Mononuclear cell (primary cell): Measurements from ENCODE around the gene PFKFB3. TPM values are rescaled to one million over a fixed set of nuclear protein-coding genes. Genes with fewer than 3 reads are reported as not detected.
"Not testable (repeated sequence)": the region's sequence is repeated elsewhere in the genome, so short reads cannot be mapped to it uniquely, and the experiment has no call there.

ENCODE experiments used
- H3K27me3 ChIP-seq: 2 replicates; pipeline ENCODE4 v1.6.0; 2011; ENCODE audit warnings: low read length, control low read depth; ENCODE audit not compliant: insufficient read depth
- H3K4me1 ChIP-seq: 2 replicates; pipeline ENCODE4 v1.5.1; 2011; ENCODE audit warnings: mild to moderate bottlenecking, low read length, control low read depth; ENCODE audit not compliant: insufficient read depth
- H3K4me3 ChIP-seq: 2 replicates; pipeline ENCODE4 v1.5.1; 2011; ENCODE audit warnings: mild to moderate bottlenecking, low read length, moderate library complexity
- H3K9me3 ChIP-seq: 2 replicates; pipeline ENCODE4 v1.5.1; 2011; ENCODE audit warnings: low read depth, mild to moderate bottlenecking, control low read depth, low read length
- total RNA-seq: library from RNA; depleted of rRNA; stranded (reverse); fragments of >200 nt; gene quantifications from one replicate; pipeline ENCODE4 v1.2.3, GENCODE V29; 2012

PFKFB3 gene
- total RNA-seq, 1 donor = 208 TPM

DNA sequence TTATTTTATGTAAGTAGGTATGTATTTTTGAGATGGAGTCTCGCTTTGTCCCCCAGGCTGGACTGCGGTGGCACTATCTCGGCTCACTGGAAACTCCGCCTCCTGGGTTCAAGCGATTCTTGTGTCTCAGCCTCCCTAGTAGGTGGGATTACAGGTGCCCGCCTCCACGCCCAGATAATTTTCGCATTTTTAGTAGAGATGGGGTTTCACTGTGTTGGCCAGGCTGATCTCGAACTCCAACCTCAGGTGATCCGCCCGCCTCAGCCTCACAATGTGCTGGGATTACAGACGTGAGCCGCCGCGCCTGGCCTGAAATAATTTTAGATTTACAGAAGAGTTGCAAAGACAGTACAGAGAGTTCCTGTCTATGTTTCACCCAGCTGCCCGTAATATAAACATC lies 37.5 kb downstream of the PFKFB3 start:
- Histone ChIP-seq H3K4me3 (no peak overlapping the region), H3K9me3 (no peaks in the 10 kb centered on the region), H3K4me1 (peaks cover 18% of the 10 kb centered on the region), H3K27me3 (no peaks in the 10 kb centered on the region)

DNA sequence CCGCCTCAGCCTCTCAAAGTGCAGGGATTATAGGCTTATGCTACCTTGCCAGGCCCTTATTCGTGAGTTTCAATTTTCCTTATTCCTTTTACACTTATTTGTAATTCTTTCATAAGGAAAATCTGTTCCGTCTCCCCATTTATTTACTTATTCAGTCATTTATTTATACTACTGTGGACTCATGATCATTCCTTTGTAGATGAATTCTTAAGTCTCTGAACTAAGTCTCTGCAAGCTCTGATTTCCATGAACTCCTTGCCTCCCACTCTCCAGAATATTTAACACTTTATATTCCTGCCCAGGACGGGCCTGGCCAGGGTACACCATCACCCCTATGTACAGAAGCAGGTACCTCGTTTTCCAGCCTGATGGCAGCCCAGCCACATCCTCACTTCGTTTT lies 39.4 kb downstream of the PFKFB3 start:
- H3K4me3 ChIP-seq = no peak overlapping the region
- no peaks in the 10 kb centered on the region for H3K27me3 ChIP-seq
- H3K4me1 ChIP-seq = peaks cover 18% of the 10 kb centered on the region
- H3K9me3 ChIP-seq = no peaks in the 10 kb centered on the region

DNA sequence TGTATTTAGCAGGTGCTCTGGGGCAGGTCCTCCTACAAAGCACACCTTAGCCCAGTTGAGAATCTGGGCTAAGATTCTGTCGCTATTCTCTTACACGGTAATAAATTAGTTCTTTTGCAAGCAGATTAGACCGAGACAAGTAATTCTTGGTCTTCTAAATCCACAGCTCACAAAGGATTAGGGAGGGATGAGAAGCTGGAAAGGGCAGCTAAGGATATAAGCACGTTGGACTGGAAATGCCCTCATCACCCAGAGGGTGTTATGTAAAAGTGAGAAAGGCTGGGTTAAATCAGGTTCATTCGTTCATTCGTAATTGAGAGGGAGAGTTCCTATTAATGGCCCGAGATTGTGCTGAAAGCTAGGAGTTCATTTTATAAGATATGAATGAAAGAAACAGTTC lies 41.8 kb downstream of the PFKFB3 start:
- no peak overlapping the region for H3K4me3 ChIP-seq

DNA sequence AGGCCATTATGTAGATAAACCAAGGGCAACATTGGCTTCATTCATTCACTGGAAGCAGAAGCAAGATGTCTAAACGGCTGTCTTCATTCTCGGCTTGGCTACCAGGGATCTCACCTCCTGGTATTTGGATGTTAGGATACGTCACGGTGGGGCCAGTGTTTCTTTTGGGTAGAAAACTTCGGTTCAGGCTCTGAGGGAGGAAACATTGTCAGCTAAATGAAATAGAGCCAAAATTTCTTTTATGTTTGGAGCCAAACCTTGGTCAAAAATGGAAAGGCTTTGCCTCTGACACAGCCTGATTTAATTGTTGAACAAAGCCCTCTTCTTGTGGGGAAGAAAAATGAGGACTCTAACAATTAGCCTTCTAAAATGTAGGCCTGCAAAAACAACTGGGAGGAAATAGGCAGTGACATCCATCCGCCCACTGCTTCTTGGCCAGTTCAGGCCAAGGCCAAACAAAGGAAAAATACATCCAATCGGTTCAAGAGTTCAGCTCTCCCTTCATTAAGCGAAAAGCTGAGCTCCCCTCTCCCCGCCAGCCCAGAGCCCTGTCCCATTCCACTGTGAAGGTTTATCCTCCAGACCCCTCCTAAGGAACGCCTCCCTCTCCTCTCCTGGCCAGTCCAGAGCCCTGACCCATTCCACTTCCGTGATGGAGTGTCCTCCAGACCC lies 44.4 kb downstream of the PFKFB3 start:
- no peaks in the 10 kb centered on the region for H3K27me3 ChIP-seq
- H3K9me3 ChIP-seq = no peaks in the 10 kb centered on the region
- no peak overlapping the region for H3K4me3 ChIP-seq
- peaks cover 4% of the 10 kb centered on the region for H3K4me1 ChIP-seq

More for the DNA sequence above, 41.8 kb downstream of the PFKFB3 start:
- H3K9me3 ChIP-seq = no peaks in the 10 kb centered on the region
- no peaks in the 10 kb centered on the region for H3K27me3 ChIP-seq
- H3K4me1 ChIP-seq = peaks cover 7% of the 10 kb centered on the region

DNA sequence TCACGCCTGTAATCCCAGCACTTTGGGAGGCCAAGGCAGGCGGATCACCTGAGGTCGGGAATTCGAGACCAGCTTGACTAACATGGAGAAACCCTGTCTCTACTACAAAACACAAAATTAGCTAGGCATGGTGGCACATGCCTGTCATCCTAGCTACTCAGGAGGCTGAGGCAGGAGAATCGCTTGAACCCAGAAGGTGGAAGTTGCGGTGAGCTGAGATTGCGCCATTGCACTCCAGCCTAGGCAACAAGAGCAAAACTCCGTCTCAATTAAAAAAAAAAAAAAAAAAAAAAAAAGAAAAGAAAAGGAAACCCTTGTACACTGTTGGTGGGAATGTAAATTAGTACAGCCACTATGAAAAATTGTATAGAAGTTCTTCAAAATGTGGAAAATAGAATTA lies 46.2 kb downstream of the PFKFB3 start:
- not testable (repeated sequence) for H3K4me1 ChIP-seq, H3K27me3 ChIP-seq, H3K9me3 ChIP-seq, H3K4me3 ChIP-seq

DNA sequence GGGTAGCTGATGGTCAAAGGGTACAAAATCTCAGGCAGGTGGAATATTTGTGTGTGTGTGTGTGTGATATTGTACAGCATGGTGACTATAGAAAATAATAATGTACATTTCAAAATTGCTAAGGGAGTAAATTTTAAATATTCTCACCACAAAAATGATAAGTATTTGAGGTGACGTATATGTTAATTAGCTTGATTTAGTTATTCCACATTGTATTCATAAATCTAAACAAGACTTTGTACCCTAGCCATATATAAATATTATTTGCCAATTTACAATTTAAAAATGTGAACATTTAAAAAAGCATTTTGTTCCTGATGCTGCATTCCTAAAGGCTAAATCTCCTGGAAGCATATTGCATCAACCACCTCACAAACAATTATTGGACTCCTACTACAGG lies 47.0 kb downstream of the PFKFB3 start:
- Histone ChIP-seq H3K4me1 (peaks cover 10% of the 10 kb centered on the region), H3K4me3 (no peak overlapping the region), H3K27me3 (no peaks in the 10 kb centered on the region), H3K9me3 (no peaks in the 10 kb centered on the region)

DNA sequence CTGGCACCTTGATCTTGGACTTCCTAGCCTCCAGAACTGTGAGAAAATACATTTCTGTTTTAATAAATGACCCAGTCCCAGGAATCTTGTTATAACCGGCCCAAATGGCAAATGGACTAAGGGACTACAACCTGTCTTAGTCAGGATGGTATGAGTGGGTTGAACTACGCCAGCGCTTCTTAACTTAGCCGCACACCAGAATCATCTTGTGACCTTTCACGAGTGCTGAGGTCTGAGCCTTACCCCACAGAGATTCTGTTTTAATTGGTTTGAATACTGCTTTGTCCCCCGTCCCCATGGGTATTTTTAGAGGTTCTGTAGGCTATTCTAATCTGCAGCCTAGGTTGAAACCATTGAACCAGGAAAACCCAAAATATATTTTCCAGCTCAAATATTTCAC lies 48.0 kb downstream of the PFKFB3 start:
- Histone ChIP-seq H3K4me3 (no peak overlapping the region), H3K4me1 (peaks cover 12% of the 10 kb centered on the region), H3K9me3 (no peaks in the 10 kb centered on the region), H3K27me3 (no peaks in the 10 kb centered on the region)

DNA sequence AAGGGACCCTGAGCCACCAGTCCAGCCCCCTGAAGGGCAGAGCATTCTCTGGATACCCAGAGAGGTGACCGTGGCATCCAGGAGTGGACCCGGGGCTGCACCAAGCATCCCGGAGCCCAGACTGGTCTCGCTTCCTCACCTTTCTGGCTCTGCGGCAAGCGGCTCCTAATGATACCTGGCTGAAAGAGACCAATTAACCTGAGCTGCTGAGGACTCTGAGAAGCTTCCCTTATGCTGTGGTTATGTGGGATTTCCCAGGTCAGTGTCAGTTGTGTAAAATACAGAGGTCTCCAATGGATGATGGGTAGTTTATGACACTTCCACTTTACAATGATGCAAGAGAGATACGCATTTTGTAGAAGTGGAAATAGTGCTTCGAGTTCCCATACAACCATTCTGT lies 51.5 kb downstream of the PFKFB3 start:
- Histone ChIP-seq H3K9me3 (no peaks in the 10 kb centered on the region), H3K27me3 (no peaks in the 10 kb centered on the region), H3K4me3 (no peak overlapping the region), H3K4me1 (peaks cover 12% of the 10 kb centered on the region)

DNA sequence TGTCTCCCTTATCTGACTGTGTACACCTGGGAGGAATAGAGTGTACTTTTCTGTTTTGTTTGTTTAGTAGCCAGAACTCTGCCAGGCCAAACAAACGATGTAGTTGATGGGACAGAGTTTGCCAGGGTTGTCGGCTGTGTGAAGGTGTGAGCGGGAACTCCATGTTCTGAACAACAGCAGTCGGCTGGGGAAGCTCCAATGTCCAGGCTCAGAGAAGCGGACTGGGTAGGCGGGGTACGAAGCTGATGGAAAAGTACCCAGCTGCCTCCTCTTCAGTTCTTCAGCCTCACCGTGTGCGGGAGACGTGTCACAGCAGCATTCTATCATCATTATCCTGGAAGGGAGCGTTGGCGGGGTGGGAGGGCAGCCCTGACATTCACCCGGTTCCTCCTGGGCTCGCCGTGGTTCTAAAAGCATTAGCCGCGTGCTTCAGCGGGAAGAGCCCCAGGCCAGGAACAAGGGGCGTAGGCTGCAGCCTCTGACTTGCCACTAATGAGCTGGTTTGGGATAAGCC lies 52.9 kb downstream of the PFKFB3 start:
- Histone ChIP-seq H3K27me3 (no peaks in the 10 kb centered on the region), H3K9me3 (no peaks in the 10 kb centered on the region), H3K4me1 (peaks cover 12% of the 10 kb centered on the region), H3K4me3 (no peak overlapping the region)

DNA sequence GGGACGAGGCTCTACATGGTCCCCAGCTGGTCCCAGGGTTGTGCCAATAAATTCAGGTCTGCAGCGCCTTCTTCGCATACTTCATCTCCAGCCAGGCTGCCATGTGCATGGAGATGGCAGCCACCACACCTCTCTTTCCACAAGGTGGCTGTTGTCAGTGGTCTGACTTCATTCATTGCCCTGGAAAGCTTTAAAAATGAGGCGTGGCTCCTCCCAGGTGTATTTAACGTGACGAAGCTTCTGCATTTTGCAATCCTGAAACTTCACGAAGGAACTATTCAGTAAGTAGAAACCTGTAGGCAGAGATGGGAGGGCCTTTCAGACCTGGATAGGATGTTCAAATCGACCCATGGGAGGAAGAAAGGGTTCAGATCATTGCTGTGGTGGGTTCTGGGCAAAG lies 53.7 kb downstream of the PFKFB3 start:
- Histone ChIP-seq H3K4me3 (no peak overlapping the region), H3K4me1 (peaks cover 12% of the 10 kb centered on the region), H3K9me3 (no peaks in the 10 kb centered on the region), H3K27me3 (no peaks in the 10 kb centered on the region)

DNA sequence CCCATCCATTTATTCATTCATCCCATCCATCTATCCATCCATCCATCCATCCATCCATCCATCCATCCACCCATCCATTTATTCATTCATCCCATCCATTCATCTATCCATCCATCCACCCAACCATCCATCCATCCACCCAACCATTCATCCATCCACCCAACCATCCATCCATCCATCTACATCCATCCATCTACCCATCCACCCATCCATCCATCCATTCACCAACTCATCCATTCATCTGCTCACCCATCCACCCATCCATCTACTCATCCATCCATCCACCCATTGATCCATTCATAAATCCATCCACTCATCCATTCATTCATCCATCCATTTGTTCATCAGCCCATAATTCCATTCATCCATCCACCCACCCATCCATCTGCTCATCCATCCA lies 56.4 kb downstream of the PFKFB3 start:
- Histone ChIP-seq H3K27me3 (no peaks in the 10 kb centered on the region), H3K9me3 (no peaks in the 10 kb centered on the region), H3K4me3 (no peak overlapping the region), H3K4me1 (peaks cover 6% of the 10 kb centered on the region)

DNA sequence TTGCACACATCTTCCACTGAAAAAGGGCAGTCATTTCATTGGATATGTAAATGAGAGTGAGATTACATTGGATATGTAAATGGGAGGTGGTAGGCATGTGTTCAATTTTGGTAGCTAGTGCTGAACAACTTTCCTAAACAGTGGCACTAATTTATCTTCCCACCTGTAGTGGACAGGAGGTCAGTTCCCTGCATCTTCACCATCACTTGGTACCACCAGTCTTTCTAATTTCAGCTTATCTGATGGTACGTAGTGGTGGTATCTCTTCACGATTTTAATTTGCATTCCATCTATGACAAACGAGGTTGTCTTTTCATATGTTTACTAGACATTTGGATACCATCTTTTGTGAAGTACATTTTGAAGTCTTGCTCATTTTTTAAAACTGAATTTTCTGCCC lies 58.1 kb downstream of the PFKFB3 start:
- Histone ChIP-seq H3K4me1 (no peaks in the 10 kb centered on the region), H3K4me3 (no peak overlapping the region), H3K9me3 (no peaks in the 10 kb centered on the region), H3K27me3 (no peaks in the 10 kb centered on the region)

DNA sequence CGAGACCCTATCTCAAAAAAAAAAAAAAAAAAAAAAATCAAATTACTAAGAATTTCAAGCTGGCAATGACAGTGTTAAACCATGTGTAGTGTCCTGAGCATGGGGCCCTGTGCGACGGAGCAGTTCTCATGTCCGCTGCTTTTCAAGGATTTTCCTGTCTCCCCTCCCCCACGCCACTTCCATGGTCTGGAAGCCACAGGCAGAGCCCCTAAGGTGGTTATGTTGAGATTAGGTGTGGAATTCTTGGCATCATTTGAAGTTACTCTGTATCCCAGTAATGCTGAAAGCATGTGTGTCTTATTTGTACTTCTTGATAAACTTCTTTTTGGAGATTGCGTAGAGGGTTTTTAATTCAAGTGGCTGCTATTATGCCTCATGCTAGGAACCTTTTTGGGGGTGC lies 65.2 kb downstream of the PFKFB3 start:
- no peaks in the 10 kb centered on the region for H3K27me3 ChIP-seq
- no peaks in the 10 kb centered on the region for H3K9me3 ChIP-seq

DNA sequence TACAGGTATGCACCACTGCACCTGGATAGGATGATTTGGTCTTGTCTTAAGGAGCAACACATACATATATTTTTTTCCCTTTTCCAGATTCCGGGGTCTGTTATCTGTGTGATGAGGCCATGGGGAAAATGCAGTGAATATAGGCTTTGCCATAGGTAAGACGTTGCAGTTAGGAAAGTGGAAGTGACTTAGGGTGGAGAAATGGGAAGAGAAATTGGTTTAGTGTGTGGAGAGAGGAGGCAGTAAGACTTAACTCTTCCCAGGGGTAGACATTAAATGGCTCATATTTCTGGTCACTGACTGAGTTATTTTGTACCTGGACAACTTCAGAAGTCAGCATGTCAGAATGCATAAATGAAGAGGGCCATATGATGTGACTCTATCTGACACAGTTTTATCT lies 66.7 kb downstream of the PFKFB3 start:
- H3K4me1 ChIP-seq = peaks cover 51% of the 10 kb centered on the region
- H3K27me3 ChIP-seq = no peaks in the 10 kb centered on the region
- no peak overlapping the region for H3K4me3 ChIP-seq
- no peaks in the 10 kb centered on the region for H3K9me3 ChIP-seq

More for the DNA sequence above, 65.2 kb downstream of the PFKFB3 start:
- Histone ChIP-seq H3K4me3 (no peak overlapping the region), H3K4me1 (peaks cover 42% of the 10 kb centered on the region)

DNA sequence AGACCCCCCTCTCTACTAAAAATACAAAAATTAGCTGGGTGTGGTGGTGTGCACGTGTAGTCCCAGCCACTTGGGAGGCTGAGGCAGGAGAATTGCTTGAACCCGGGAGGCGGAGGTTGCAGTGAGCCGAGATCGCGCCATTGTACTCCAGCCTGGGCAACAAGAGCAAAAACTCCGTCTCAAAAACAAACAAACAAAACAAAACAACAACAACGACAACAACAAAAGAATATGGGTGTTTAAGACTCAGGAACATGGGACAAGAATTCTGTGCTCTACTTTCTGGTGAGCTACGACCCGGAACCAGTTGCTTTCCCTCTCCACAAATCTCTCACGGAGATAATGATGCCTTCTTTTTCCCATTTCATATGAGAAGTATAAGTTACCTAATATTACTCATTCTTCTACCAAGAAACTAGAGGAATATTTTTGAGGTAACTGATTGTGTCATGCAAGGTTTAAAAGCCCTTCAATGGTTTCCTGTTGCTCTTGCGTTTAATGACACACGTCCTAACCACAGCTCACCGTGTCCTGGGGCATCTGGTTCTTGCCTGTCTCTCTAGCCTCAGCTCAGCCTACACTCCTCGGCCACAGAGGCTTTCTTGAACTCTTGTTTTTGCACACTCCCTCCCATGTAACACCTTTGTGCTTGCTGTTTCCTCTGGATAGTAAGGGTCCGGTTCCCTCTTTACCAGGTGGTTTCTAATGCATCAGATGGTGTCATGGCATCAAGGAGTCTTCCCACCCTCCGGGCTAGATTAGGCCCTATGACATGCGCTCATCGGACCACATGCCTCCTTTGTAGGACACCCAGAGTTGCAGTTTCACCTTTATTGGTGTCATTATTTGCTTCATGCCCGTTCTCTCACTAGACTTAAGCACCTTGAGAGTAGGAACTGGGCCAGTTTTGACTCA lies 67.5 kb downstream of the PFKFB3 start:
- Histone ChIP-seq H3K4me1 (peaks cover 58% of the 10 kb centered on the region), H3K27me3 (no peaks in the 10 kb centered on the region), H3K9me3 (no peaks in the 10 kb centered on the region), H3K4me3 (no peak overlapping the region)
